HFFc6 (cell line): Measurements from ENCODE around the gene CENPO. TPM values are rescaled to one million over a fixed set of nuclear protein-coding genes. Genes with fewer than 3 reads are reported as not detected.

Experiments used
- DNase-seq: peaks from one replicate; pipeline ENCODE4 v3.0.0-alpha.2; 2018
- H3K27ac Mint-ChIP-seq: 2 replicates; pipeline ENCODE4 v1.8.0; 2020; ENCODE audit warnings: mild to moderate bottlenecking, mixed read lengths
- H3K27me3 Mint-ChIP-seq: 2 replicates; pipeline ENCODE4 v1.8.0; 2021; ENCODE audit warnings: mild to moderate bottlenecking, moderate library complexity, mixed read lengths; ENCODE audit not compliant: insufficient read depth
- H3K36me3 Mint-ChIP-seq: 2 replicates; pipeline ENCODE4 v1.8.0; 2021; ENCODE audit warnings: low read depth, mixed read lengths
- H3K4me1 Mint-ChIP-seq: 2 replicates; pipeline ENCODE4 v1.8.0; 2020; ENCODE audit warnings: low read depth, mixed read lengths
- H3K4me3 Mint-ChIP-seq: 2 replicates; pipeline ENCODE4 v1.8.0; 2020; ENCODE audit warnings: mild to moderate bottlenecking, moderate library complexity, mixed read lengths
- H3K9me3 Mint-ChIP-seq: 2 replicates; pipeline ENCODE4 v1.8.0; 2020; ENCODE audit warnings: mild to moderate bottlenecking, mixed read lengths
- CTCF ChIP-seq: fragments of 200-600 bp; sonication (generic); IDR thresholded peaks from 2 replicates; pipeline ENCODE4 v1.5.0; 2021; ENCODE audit warnings: antibody characterized with exemption, mild to moderate bottlenecking
- total RNA-seq, 6 experiments: library from RNA; stranded (reverse); fragmentation: NEBNext Ultra II Directional; extraction: Animal tissue kit (Norgen Biotek cat#: 25700); gene quantifications; 2 replicates in 1 of 6; 3 replicates in 5 of 6; pipeline ENCODE4 v1.2.3, GENCODE V29; 2021

The CENPO gene
- total RNA-seq, 6 experiments from 2014 or later = 19.1 to 28.7 (median 24.7) TPM

- no peak for DNase-seq
- TF ChIP-seq CTCF = no peak
- H3K4me3 Mint-ChIP-seq = no peak overlapping the region
- H3K36me3 Mint-ChIP-seq = peaks cover 3% of the 10 kb centered on the region; the same call in 1 of the 2 replicates
- H3K27ac Mint-ChIP-seq = no peak overlapping the region
- no peaks in the 10 kb centered on the region for H3K27me3 Mint-ChIP-seq
- H3K9me3 Mint-ChIP-seq = no peaks in the 10 kb centered on the region
- H3K4me1 Mint-ChIP-seq = peaks cover 31% of the 10 kb centered on the region
Observed at GRCh38 chr2:24831221-24832072, 38.2 kb downstream of the CENPO start.

- no peak overlapping the region for H3K4me3 Mint-ChIP-seq
- no peak for TF ChIP-seq CTCF
Observed at GRCh38 chr2:24832073-24832461, 38.8 kb downstream of the CENPO start.

GRCh38 chr2:24832521-24832920, 39.3 kb downstream of the CENPO start:
- Mint-ChIP-seq H3K27ac (no peak overlapping the region), H3K4me3 (no peak overlapping the region)

More at GRCh38 chr2:24832073-24832461, 38.8 kb downstream of the CENPO start:
- Mint-ChIP-seq H3K36me3 (peaks cover 3% of the 10 kb centered on the region; the same call in 1 of the 2 replicates), H3K27me3 (no peaks in the 10 kb centered on the region), H3K27ac (no peak overlapping the region), H3K9me3 (no peaks in the 10 kb centered on the region), H3K4me1 (peaks cover 26% of the 10 kb centered on the region)
- DNase-seq = no peak

GRCh38 chr2:24832931-24833701, 39.9 kb downstream of the CENPO start:
- H3K4me1 Mint-ChIP-seq = peaks cover 16% of the 10 kb centered on the region
- no peak for DNase-seq
- H3K27ac Mint-ChIP-seq = no peak overlapping the region
- no peaks in the 10 kb centered on the region for H3K27me3 Mint-ChIP-seq
- H3K4me3 Mint-ChIP-seq = no peak overlapping the region
- H3K9me3 Mint-ChIP-seq = no peaks in the 10 kb centered on the region
- TF ChIP-seq CTCF = no peak
- peaks cover 3% of the 10 kb centered on the region; the same call in 1 of the 2 replicates for H3K36me3 Mint-ChIP-seq

More at GRCh38 chr2:24832521-24832920, 39.3 kb downstream of the CENPO start:
- Mint-ChIP-seq H3K36me3 (peaks cover 3% of the 10 kb centered on the region; the same call in 1 of the 2 replicates), H3K27me3 (no peaks in the 10 kb centered on the region), H3K9me3 (no peaks in the 10 kb centered on the region), H3K4me1 (peaks cover 22% of the 10 kb centered on the region)
- DNase-seq = no peak
- TF ChIP-seq CTCF = no peak

- Mint-ChIP-seq H3K27ac (no peak overlapping the region), H3K27me3 (no peaks in the 10 kb centered on the region), H3K4me1 (peaks cover 16% of the 10 kb centered on the region), H3K36me3 (peaks cover 3% of the 10 kb centered on the region; the same call in 1 of the 2 replicates), H3K4me3 (no peak overlapping the region), H3K9me3 (no peaks in the 10 kb centered on the region)
- DNase-seq = no peak
- no peak for TF ChIP-seq CTCF
Observed at GRCh38 chr2:24833821-24834732, 40.9 kb downstream of the CENPO start.
